PC-3 (cell line): Measurements from ENCODE around the gene BLOC1S1.

Experiments used
- EZH2 ChIP-seq: fragments of 300-600 bp; sonication (generic); IDR thresholded peaks from one replicate; pipeline ENCODE4 v1.6.1; 2017; ENCODE audit warnings: antibody characterized with exemption, mild to moderate bottlenecking, low read length; ENCODE audit not compliant: unreplicated experiment
- EZH2phosphoT487 ChIP-seq: fragments of 300-600 bp; sonication (generic); IDR thresholded peaks from 2 replicates; pipeline ENCODE4 v1.6.1; 2018; ENCODE audit warnings: mild to moderate bottlenecking, antibody characterized with exemption, low read length, borderline replicate concordance
- TF ChIP-seq, protein P1 (sequence below): fragments of 300-600 bp; sonication (generic); conservative IDR thresholded peaks from 2 replicates; pipeline ENCODE4 v1.5.1; 2017; ENCODE audit warnings: antibody characterized with exemption, low read depth, mild to moderate bottlenecking, low read length

DNA sequence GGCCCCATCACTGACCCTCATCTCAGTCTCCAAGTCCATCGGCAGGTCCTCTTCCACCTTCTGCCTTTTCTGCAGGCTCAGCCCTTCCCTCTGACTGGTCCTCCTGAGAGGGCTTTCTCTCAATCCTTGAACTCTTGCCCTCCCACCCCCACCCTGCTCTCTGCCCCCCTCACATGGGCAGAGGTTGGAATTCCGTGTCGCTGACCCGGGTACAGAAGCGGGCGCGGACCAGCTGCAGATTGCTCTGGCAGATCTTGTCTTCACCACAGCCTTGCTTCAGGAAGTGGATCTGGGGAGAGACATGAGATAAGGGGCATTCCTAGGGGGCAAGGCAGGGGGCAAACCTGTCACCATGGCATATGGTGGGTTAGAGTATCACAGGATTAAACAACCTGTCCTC, 20.5 kb upstream of the BLOC1S1 start:
- TF ChIP-seq, protein P1, sequence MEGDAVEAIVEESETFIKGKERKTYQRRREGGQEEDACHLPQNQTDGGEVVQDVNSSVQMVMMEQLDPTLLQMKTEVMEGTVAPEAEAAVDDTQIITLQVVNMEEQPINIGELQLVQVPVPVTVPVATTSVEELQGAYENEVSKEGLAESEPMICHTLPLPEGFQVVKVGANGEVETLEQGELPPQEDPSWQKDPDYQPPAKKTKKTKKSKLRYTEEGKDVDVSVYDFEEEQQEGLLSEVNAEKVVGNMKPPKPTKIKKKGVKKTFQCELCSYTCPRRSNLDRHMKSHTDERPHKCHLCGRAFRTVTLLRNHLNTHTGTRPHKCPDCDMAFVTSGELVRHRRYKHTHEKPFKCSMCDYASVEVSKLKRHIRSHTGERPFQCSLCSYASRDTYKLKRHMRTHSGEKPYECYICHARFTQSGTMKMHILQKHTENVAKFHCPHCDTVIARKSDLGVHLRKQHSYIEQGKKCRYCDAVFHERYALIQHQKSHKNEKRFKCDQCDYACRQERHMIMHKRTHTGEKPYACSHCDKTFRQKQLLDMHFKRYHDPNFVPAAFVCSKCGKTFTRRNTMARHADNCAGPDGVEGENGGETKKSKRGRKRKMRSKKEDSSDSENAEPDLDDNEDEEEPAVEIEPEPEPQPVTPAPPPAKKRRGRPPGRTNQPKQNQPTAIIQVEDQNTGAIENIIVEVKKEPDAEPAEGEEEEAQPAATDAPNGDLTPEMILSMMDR: no peak
- no peak for TF ChIP-seq EZH2phosphoT487
- no peak for TF ChIP-seq EZH2
